Measurements from ENCODE around the gene DHX35. TPM values are rescaled to one million over a fixed set of nuclear protein-coding genes. Genes with fewer than 3 reads are reported as not detected.

DHX35 gene
- total RNA-seq, 1 experiment from 2014 or later, result 11.2 TPM

DNA sequence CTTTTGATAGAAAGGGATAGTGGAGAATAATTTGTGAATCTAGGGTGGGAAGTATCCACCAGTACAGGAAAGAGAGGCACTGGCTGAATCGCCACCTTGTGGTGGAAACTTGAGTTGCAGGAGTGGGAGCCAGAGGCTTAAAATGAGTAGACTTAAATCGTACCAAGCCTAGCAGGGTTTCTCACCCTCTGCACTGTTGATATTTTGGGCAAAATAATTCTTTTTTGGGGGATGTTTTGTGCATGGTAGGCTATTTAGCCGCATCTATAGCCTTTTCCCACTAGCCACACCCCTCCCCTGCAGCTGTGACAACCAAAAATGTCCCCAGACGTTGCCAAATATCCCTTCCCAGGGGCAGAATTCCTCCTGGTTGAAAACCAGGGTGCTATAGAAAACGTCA lies 119.1 kb downstream of the DHX35 start:
- BruUV-seq (replicated peaks), result no TSS peak
- H3K36me3 ChIP-seq (ENCODE audit: control insufficient read depth in 1 of 2, insufficient read depth in 2 of 2, low read length in 2 of 2), result no peaks in the 10 kb centered on the region
- peak overlapping the region; percentile 35 for H3K4me2 ChIP-seq (ENCODE audit: low read length)
- TF ChIP-seq RAD21 (IDR thresholded peaks at IDR 0.05; ENCODE audit: low read depth), result peak; percentile 72
- no peak for TF ChIP-seq SIN3A (IDR thresholded peaks at IDR 0.05; ENCODE audit: low read depth)
- TF ChIP-seq, protein P1, sequence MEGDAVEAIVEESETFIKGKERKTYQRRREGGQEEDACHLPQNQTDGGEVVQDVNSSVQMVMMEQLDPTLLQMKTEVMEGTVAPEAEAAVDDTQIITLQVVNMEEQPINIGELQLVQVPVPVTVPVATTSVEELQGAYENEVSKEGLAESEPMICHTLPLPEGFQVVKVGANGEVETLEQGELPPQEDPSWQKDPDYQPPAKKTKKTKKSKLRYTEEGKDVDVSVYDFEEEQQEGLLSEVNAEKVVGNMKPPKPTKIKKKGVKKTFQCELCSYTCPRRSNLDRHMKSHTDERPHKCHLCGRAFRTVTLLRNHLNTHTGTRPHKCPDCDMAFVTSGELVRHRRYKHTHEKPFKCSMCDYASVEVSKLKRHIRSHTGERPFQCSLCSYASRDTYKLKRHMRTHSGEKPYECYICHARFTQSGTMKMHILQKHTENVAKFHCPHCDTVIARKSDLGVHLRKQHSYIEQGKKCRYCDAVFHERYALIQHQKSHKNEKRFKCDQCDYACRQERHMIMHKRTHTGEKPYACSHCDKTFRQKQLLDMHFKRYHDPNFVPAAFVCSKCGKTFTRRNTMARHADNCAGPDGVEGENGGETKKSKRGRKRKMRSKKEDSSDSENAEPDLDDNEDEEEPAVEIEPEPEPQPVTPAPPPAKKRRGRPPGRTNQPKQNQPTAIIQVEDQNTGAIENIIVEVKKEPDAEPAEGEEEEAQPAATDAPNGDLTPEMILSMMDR (IDR thresholded peaks at IDR 0.05 in 2 of 3, conservative IDR thresholded peaks at IDR 0.05 in 1 of 3; ENCODE audit: borderline replicate concordance in 1 of 3, insufficient read depth in 1 of 3, low read depth in 2 of 3, low read length in 2 of 3), result peak; percentile 76 to 89 (median 85)
- TF ChIP-seq POLR2AphosphoS5 (IDR thresholded peaks at IDR 0.05; ENCODE audit: low read depth, low read length), result no peak
- TF ChIP-seq EZH2phosphoT487 (IDR thresholded peaks at IDR 0.05; ENCODE audit: borderline replicate concordance), result no peak
- no peak for TF ChIP-seq MAX (IDR thresholded peaks at IDR 0.05)
- no peak for TF ChIP-seq REST (IDR thresholded peaks at IDR 0.05; ENCODE audit: low read depth)
- H3K4me3 ChIP-seq (replicated peaks in 1 of 2; ENCODE audit: low read depth in 1 of 2, low read length in 2 of 2), result no peak overlapping the region
- peak overlapping the region; percentile 85 for H2AFZ ChIP-seq (ENCODE audit: low read depth, low read length, poor library complexity, severe bottlenecking)
- peaks cover 6% of the 10 kb centered on the region; the same call in 1 of the 2 replicates for H3K27me3 ChIP-seq (ENCODE audit: insufficient read depth, low read length)
- no peak overlapping the region for H3K9ac ChIP-seq (ENCODE audit: low read length)
- ChIA-PET RAD21 (ENCODE audit: low non-redundant PET in 1 of 2, low total read pairs in 2 of 2, uncharacterized antibody in 2 of 2, unreplicated experiment in 2 of 2) (no interaction called here), CTCF (interaction anchor here (0.7 to 2.8 kb wide), 4 partner anchors 11 to 1153 kb away, joined by 3 to 29 read pairs (median 4); no protein-coding TSS in a partner anchor), POLR2A (no interaction called here)
- no peaks in the 10 kb centered on the region for H4K20me1 ChIP-seq (ENCODE audit: insufficient read depth)
- no peaks in the 10 kb centered on the region for H3K9me2 ChIP-seq (ENCODE audit: insufficient read depth)
- ATAC-seq, result peak; percentile 92
- no peak overlapping the region for H3K27ac ChIP-seq (ENCODE audit: low read depth, low read length)
- no peaks in the 10 kb centered on the region for H3K9me3 ChIP-seq (ENCODE audit: control insufficient read depth in 1 of 2, insufficient read depth in 1 of 2, low read depth in 1 of 2, low read length in 2 of 2)
- H3K79me2 ChIP-seq (ENCODE audit: insufficient read depth, low read length), result no peaks in the 10 kb centered on the region
- intact Hi-C loops (cut with micrococcal nuclease), result loop anchor here (1.0 kb wide), 1 partner anchor 31 kb away; no protein-coding TSS in a partner anchor
- 0 out of 4 replicates have a peak, but pooled peaks cover 0 to 7% of the 10 kb centered on the region in 2 experiments for H3K4me1 ChIP-seq (ENCODE audit: control insufficient read depth in 1 of 2, insufficient read depth in 2 of 2, low read length in 2 of 2)
- peak; percentile 62 for DNase-seq (ENCODE audit: low read depth, low spot score)

Data from HCT116 (cell line).